ENCODE measurements around the gene PITPNC1.

DNA sequence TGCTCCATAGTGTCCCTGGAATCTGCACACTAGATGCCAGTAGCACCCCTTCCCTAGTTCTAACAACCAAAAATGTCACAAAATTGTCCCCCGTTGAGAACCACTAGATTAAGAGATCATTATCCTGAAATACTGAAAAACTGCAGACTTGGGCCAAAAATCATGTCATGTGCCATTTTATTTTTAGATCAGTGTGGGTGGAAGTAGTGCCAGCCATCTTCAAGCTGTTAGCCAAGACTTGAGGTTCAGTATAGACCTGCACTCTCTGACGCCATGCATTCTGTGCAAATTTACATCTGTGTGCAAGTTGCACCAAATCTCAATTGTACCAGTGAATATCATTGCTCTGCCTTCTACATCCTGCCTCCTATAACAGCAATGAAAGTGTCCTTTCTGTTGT lies 309.2 kb downstream of the PITPNC1 start:
- TF ChIP-seq EZH2 (IDR thresholded peaks at IDR 0.05; ENCODE audit: insufficient read depth, poor library complexity, severe bottlenecking), result no peak
- no peak for TF ChIP-seq EZH2phosphoT487 (IDR thresholded peaks at IDR 0.05; ENCODE audit: insufficient read depth, low read depth)

Data from GM23248 (cell line).